ENCODE results near the gene EEF2K.

DNA sequence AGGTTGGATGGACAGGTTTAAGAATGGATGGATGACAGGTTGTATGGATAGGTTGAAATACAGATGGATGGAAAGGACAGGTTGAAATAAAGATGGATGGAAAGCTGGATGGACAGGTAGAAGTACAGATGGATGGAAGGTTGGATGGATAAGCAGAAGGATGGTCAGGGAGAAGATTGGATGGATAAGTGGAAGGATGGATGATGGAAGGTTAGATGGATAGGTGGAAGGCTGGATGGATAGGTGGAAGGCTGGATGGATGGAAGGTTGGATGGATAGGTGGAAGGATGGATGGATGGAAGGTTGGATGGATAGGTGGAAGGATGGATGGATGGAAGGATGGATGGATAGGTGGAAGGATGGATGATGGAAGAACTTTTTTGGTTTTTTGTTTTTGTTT, 44.7 kb upstream of the EEF2K start:
- TF ChIP-seq GATA3 (IDR thresholded peaks at IDR 0.05; ENCODE audit: low read depth, low read length) (no peak), GATA2 (IDR thresholded peaks at IDR 0.05; ENCODE audit: low read depth, low read length) (no peak)
